Measurements from ENCODE around the gene SLC9B2.
A peak's percentile ranks its signal among the peaks of the same experiment; 100 is the strongest.

SLC9B2 gene

DNA sequence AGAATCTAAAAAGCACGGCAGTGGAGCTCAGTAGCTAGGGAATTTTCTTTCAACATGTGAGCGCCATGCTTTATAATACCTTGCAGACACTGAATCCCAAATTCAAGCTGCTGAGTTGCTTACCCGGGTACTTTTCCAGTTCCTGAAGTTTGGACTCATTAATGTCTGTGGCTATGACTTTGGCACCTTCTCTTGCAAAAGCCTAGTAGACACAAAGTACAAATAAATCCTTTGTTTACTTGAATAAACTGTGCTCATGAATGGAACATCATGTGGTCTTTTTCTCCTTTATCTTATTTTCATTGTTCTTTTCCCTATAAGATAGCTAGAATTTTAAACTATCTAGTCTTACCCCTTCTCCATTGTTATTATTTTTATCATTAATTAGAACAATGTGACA lies 18.5 kb upstream of the SLC9B2 start:
- no peak overlapping the region for H3K4me3 ChIP-seq (ENCODE audit: low read length)
- no peak for TF ChIP-seq ZNF274 (IDR thresholded peaks at IDR 0.05; ENCODE audit: low read depth, low read length)

- TF ChIP-seq ZNF274 (IDR thresholded peaks at IDR 0.05; ENCODE audit: low read depth, low read length), result no peak
- no peak overlapping the region for H3K4me3 ChIP-seq (ENCODE audit: low read length)
Observed at GRCh38 chr4:103092245-103092644, 15.7 kb upstream of the SLC9B2 start.

DNA sequence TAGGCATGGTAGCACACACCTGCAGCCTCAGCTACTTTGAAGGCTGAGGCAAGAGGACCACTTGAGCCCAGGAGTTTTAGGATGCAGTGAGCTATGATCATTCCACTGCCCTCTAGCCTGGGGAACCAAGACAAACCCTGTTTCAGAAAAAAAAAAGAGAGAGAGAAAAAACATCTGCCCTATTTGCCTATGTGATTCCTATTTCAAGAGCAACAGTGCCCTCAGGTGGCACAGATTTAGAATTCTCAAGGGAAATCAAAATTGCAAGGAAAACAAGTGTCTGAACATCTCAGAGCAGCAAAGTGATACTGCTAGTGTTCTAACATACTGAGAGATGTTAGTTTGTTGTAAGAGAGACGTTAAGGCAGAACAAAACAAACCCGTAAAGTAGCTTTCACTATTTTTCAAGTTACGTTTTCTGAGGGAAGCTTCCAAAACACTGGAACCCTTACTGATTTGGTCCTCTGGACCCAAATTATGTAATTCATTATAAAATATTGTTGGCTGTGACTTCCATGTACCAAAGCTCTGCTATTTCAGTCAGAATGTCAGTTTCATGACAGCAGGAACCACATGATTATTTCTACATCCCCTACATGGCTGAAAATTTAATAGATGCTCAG lies 15.2 kb upstream of the SLC9B2 start:
- H3K4me3 ChIP-seq (ENCODE audit: low read length), result no peak overlapping the region
- no peak for TF ChIP-seq ZNF274 (IDR thresholded peaks at IDR 0.05; ENCODE audit: low read depth, low read length)

GRCh38 chr4:103089481-103089880 lies 12.9 kb upstream of the SLC9B2 start:
- TF ChIP-seq ZNF274 (IDR thresholded peaks at IDR 0.05; ENCODE audit: low read depth, low read length), result no peak
- no peak overlapping the region for H3K4me3 ChIP-seq (ENCODE audit: low read length)

DNA sequence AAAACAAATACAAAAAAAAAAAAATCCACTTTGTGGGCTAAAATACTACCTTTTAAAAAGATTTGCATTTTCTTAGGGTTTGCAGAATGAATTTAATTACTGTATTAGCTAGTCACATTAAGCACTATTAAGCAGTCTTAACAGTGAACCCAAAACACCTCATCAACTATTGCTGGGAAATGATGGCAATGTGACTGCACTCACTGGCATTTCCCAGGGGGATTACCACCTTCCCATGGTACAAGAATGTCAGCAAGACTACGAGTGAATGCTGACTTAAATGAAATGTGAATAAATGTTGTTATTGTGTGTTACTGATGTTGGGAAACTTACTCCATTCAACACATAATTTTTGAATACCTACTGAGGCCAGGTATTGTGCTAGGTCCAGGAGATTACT lies 10.0 kb upstream of the SLC9B2 start:
- no peak overlapping the region for H3K4me3 ChIP-seq (ENCODE audit: low read length)

DNA sequence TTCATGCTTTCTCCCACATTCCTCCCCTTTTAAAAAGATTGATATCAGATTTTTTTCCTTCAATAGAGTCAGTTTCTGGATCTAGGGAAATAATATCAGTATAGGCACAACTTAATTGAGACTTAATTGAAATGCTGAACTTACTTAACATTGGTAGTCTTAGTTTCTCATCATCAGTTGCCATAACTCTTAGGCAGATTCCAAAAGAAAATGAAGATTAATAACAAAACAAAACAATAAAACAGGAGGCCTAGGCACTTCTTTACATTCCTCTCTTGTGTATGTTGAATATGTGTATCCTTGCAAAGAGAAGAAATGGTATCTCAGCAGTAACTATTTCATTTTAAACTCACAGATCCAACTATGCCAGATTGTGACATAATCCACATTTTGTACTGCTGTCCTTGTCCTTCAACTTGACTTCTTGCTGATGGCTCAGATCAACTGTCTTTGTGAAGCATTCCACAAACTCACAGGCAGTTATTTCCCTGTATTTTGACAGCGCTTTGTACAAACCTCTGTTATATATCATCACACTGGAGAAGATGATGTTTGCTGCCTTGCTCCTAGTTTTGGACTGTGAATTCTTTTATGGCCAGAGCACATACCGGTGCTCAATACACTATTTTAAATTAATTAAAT lies 9.1 kb upstream of the SLC9B2 start:
- TF ChIP-seq ZNF274 (IDR thresholded peaks at IDR 0.05; ENCODE audit: low read depth, low read length), result no peak
- no peak overlapping the region for H3K4me3 ChIP-seq (ENCODE audit: low read length)

More for the DNA sequence above, 10.0 kb upstream of the SLC9B2 start:
- TF ChIP-seq ZNF274 (IDR thresholded peaks at IDR 0.05; ENCODE audit: low read depth, low read length), result no peak

DNA sequence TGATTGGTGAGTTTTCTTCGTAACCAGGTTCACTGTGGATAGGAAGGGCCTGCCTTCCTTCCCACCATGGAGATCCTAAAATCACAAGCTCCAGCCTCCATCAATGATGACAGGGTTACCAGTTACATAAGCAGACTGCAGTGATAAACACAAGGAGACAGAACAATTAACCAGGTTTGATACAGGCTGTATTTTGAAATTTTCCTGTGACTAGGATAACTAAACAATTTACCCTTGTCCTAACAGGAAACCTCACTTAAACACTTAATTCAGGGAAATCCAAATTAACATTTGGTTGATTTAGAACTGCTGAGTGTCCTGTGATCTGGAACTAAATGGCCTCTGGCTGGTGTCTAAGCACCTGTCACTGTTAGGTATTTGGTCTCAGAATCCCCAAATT lies 3.1 kb upstream of the SLC9B2 start:
- no peak for TF ChIP-seq ZNF274 (IDR thresholded peaks at IDR 0.05; ENCODE audit: low read depth, low read length)

DNA sequence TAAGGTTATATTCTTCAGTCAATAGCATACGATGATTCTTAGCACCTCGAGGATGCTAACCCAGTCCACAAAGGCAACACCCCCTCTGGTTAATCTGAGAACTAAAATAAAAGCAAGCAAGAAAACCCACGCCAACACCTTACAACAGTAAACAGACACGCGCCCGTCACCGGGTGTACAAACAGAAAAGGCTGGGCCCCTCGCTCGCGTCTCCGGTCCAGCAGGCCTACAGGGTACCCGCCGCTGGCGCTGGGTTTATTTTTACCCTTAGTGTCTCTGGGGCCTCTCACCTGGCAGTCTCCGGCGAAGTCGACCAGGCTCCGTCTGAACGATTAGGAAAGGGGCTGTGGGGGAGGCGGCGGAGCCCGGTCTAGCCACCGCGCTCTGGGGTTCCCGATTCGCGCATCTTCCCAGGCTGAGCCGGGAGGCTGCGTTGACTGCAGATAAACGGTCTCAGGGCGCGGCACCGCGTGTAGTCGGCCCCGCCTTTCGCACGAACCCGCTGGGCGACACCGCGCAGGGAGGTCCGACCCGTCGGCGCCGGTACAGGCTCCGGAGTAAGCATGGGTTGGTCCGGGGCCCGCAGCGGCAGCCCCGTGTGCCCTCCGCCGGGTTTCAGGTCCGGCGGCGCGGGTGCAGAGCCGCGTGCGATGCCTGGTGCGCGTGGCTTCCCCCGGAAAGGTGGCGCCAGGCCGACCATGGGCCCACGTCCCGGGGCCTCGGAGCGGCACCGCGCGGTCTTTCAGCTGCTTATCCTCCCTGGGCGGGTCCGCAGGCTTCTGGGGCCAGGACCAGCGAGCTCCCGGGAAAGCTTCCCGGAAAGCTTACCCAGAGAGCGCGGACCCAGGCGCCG lies 441 bp downstream of the SLC9B2 start:
- TF ChIP-seq ZNF274 (IDR thresholded peaks at IDR 0.05; ENCODE audit: low read depth, low read length), result no peak

More for the DNA sequence above, 3.1 kb upstream of the SLC9B2 start:
- no peak overlapping the region for H3K4me3 ChIP-seq (ENCODE audit: low read length)

GRCh38 chr4:103075435-103075893 lies 1.1 kb downstream of the SLC9B2 start:
- H3K4me3 ChIP-seq (ENCODE audit: low read length), result peak overlapping the region; percentile 76
- no peak for TF ChIP-seq ZNF274 (IDR thresholded peaks at IDR 0.05; ENCODE audit: low read depth, low read length)

More for the DNA sequence above, 441 bp downstream of the SLC9B2 start:
- peak overlapping the region; percentile 76 for H3K4me3 ChIP-seq (ENCODE audit: low read length)

- peak overlapping the region; percentile 76 for H3K4me3 ChIP-seq (ENCODE audit: low read length)
- TF ChIP-seq ZNF274 (IDR thresholded peaks at IDR 0.05; ENCODE audit: low read depth, low read length), result no peak
Observed at GRCh38 chr4:103074744-103075434, 1.7 kb downstream of the SLC9B2 start.

DNA sequence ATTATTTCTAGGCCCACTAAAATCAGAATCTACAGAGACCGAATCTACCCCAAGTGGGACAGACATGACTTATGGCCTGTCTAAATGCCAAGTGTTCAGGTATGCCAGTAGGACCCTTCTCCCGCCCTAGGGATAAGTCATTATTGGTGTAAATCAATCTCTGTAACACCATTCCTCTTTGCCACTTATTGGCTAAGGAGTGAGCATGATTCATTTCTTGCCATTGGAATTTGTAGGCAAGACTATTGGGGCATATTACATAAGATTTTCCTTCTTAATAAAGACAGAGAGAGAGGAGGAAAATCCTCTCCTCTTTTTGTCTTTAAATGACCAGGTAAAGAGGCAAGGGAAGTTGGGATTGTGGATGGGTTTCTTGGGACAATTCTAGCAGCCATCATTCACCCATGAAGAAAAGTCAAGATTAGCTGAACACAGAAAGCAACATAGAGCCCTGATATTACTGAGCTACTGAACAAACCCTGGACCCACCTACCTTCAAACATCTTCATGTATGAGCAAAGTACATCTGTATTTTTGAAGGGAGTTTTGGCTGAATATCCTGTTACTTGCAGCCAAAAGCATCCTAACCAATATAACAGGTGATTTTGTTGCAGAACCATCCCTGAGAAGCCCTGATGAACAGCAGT lies 2.6 kb downstream of the SLC9B2 start:
- TF ChIP-seq ZNF274 (IDR thresholded peaks at IDR 0.05; ENCODE audit: low read depth, low read length), result no peak
- no peak overlapping the region for H3K4me3 ChIP-seq (ENCODE audit: low read length)

DNA sequence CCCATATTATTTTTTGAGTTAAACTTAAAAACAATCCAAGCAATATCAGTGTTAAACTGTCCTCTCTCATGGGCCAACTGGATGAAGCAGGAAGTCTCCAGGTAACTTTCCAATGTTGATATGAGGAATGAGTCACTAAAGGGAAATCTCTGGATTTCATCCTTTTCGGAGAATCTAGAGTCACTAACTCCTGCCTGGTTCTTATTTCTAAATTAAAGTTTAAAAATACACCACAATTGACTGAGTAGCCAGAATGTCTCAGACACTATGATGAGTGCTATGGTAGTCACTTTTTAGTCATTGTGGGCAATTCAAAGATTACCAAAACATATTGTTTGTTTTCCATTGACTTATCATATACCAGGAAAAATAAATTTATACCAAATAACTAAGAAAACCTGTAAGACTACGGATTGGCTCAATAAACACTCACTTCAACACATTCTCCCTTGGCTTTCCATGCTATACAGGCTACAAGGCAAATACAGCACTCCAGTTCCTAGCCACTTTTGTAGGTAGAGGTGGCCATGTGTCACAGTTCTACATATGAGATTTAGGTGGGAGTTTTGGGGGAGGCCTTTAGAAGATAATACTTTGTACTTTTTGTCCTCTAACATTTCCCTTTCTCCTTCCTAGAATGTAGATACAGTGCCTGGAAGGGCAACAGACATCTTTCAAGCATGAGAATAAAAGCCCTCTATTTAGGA lies 8.6 kb downstream of the SLC9B2 start:
- no peak for TF ChIP-seq ZNF274 (IDR thresholded peaks at IDR 0.05; ENCODE audit: low read depth, low read length)
- no peak overlapping the region for H3K4me3 ChIP-seq (ENCODE audit: low read length)
